HG03342 (cell line): ENCODE measurements around the gene TEX13C.
"Not testable (repeated sequence)": the region's sequence is repeated elsewhere in the genome, so short reads cannot be mapped to it uniquely, and the experiment has no call there.

Experiments
- ATAC-seq: cut with Tn5 transposase; IDR thresholded peaks from one replicate; pipeline ENCODE4 v1.9.1; 2021; ENCODE audit warnings: mild to moderate bottlenecking, moderate library complexity; ENCODE audit not compliant: unreplicated experiment

The TEX13C gene

DNA sequence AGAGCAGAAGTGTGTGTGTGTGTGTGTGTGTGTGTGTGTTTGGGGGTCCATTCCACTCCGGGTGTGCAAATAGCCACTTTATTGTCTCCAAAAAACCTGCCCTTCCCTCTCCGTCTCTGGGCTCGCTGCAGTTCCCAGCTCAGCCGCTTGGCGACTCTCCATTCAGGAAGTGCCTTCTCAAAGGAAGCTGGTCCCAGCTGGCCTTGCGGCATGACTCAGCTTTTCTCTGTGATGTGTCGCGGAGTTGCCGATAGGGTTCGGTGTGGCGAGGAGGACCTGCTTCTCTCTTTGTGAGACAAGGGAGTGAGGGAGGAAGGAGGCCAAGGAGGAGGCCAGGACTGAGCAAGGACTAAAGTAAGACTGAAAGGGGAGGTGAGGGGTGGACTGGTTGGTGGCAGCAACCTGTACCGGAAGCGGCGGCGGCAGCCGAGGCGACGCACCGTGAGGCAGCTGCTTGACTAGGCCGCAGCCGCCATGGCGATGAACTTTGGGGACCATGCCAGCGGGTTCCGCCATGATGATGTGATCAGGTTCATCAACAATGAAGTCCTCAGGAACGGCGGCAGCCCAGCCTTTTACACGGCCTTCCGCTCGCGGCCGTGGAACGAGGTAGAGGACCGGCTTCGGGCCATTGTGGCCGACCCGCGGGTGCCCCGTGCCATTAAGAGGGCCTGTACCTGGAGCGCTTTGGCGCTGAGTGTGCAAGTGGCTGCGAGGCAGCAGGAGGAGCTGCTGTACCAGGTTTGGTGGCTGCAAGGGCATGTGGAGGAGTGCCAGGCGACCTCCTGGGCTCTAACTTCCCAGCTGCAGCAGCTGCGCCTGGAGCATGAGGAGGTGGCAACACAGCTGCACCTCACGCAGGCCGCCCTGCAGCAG, at the start of gene TEX13C:
Gene TEX13C (plus strand): TSS at position 226 of the 876 bp plus-strand sequence. CDS start 249 bp downstream, at position 475.
- ATAC-seq: no peak

DNA sequence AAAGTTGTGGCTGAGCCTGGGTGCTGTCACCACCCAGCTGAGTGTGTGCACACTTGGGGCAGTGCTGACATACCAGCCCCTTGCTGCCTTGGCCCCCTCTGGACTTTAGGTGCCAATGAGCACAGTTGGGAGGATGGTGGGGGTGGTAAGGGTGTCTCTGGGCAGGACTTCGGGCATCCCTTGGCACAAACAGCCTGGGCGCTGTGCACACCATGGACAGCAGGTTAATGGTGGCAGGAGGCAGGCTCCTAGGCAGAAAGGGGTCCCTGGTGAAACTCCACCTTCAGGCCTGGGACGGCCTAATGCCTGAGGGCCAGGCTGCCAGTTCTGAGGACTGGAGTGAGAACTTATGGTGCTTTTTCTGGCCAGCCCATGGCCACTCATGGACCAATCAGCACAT, 32.4 kb upstream of the TEX13C start:
- no peak for ATAC-seq

DNA sequence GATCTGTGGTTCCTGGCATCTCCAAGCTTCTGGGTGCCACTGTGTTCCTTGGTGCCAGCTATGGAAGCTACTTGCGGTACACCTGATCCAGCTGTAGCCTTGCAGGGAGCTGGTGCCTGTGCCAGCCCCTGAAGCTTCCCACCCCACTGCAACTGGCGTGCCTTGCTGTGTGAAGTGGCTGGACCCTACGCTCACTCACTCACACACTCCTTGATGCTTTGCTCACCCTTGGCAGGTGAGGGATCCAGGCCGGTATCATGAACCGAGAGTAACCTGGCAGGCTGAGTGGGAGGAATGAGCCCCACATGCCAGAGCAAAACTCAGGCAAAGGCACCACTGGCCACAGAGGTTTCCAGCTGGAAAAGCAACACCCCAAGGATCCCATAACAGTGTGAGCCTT, 31.3 kb upstream of the TEX13C start:
- ATAC-seq: no peak

DNA sequence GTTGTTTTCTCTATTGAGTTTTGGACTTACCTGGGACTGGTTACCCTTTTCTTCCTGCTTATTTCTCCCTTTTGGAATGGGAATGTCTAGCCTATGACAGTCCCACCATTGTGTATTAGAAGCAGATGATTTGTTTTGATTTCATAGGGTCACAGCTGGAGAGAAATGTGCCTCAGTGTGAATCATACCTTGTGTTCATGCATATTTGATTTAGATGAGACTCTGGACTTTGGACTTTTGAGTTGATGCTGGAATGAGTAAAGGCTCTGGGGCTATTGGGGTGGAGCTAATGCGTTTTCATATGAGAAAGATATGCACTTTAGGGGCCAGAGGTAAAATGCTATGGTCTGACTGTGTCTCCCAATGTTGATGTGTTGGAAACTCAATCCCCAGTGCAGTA, 30.5 kb upstream of the TEX13C start:
- no peak for ATAC-seq

DNA sequence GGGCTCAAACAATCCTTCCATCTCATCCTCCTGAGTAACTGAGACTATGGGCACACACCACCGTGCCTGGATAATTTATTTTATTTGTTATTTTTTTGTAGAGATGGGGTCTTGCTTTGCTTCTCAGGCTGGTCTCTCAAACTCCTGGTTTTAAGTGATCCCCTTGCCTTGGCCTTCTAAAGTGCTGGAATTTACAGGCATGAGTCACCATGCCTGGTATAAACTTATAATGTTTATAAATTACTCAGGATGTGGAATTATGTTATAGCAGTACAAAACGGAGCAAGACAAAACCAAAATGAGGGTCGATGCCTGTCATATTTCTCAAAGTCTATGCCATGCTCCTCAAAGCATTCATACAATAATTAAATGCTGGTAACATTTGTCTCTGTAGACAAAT, 29.8 kb upstream of the TEX13C start:
- no peak for ATAC-seq

DNA sequence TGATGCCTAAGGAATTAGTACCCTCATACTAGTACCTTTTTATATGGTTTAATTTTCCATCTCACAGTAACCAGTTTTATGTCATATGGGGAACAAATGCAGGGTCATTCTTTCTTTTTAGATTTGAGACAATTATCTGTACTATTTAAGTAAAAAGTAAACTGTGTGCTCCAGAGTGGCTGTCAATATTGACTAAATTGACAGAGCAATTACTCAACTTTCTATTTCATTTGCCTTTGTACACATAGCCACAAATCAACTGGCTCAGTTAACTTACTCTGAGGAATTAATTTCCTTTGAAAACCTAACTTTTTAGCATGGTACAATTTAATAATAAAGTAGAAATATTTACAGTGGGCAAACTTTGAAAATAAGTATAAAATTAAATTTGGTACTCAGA, 28.5 kb upstream of the TEX13C start:
- ATAC-seq: no peak

DNA sequence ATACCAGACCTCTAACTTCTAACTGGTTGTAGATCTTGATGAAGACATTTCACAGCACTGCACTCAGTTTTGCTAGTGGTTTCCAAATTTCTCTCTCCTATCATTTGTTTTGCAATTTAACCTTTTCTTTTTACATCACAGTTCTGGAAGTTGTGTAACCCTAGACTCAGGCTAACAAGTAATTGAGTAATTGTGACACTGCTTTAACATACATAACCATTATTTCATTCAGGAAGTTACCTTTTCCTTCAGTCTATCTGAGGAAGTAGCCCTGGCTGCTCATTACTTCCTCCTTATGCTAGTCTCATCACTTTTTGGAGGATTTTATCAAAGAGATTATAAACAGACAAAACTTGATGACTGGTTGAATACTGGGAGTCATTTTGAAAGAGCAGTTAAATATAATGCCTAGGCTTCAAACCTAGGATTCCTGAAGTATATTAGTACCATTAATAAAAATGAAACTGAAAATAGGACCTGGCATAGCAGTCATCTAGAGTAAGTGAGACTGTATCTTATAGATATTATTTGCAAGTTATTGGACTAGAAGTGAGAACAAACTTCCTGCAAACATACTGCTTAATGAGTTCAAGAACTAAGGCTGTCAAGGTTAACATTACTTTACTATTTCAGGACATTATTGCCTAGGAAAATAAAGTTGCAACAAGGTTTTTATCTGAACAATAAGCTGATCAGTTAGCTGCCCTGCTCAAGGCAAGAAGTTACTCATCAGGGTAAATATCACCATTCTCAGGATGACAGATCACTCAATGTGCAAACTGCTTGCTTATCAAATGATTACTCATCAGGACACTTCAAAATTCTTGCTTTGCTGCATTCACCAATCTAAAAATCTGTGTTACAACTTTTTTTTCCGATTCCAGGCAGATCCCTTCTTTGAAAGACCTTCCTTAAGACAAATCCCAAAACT, 25.6 kb upstream of the TEX13C start:
- peak; percentile 63 for ATAC-seq

DNA sequence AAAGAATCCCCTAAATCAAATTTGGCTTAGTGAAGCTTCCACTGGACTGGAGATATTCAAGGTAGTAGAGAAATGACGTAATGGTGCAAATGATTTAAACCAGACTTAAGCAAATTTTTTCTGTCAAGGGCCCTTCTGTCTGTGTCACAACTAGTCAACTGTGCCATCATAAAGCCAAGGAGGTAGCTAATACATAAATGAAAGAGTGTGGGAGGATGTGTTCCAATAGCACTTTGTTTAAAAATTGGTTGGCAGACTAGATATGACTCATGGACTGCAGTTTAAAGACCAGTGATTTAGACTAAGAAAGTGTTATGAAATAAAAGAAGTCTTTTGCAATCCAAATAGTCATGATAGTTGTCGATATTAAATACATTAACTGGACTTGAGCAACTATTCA, 24.3 kb upstream of the TEX13C start:
- ATAC-seq: peak; percentile 76

DNA sequence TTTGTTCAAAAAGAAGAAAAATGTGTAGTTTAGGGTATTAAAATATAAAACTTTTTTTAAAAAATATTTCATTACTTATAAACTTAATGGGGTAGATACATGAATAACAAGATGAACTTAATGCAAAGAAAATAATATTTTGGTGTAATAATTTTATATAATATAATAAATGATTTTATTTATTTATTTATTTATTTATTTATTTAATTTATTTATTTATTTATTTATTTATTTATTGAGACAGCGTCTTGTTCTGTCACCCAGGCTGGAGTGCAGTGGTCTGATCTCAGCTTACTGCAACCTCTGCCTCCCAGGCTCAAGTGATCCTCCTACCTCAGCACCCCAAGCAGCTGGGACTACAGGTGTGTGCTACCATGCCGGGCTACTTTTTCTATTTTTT, 20.8 kb upstream of the TEX13C start:
- ATAC-seq: no peak

DNA sequence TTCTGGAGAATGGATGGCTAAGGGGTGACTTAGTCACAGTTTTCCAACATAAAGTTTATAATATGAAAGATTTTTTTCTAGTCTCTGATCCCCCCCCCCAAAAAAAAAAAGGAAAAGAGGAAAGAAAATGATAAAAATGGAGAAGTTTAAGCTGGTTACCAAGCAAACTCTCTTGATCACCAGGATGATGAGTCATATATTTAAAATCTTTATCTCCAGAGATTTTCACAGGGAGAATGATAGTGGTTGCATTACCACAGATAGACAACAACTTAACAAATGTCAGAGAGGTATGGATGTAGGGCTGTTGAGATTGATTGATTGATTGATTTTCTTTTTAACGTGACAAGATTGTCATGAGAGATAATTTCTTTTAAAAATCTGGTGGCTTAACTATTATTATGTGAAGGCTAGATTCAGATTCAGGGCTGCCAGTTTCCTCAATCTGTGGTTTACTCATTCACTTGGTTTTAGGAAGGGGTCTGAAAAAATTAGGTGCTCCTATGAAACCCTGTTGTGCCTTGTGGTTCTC, 13.3 kb upstream of the TEX13C start:
- no peak for ATAC-seq

DNA sequence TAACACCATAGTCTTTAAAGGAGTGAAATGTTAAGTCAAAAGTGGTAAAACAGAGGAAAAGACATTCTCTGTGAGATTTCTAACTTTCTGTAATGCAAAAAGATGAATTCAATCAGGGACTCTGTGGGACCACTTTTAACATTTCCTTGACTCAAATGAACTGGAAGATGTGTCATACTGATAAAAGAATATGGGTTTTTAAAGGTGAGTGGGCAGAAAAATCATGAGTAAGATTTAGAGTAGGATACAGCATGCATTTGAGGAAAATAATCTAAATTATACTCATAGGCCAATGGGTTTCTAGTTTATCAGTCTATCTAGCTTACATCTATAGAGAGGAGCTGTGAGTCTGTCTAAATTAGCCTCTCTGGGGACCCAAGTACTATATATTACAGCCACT, 11.0 kb upstream of the TEX13C start:
- no peak for ATAC-seq

DNA sequence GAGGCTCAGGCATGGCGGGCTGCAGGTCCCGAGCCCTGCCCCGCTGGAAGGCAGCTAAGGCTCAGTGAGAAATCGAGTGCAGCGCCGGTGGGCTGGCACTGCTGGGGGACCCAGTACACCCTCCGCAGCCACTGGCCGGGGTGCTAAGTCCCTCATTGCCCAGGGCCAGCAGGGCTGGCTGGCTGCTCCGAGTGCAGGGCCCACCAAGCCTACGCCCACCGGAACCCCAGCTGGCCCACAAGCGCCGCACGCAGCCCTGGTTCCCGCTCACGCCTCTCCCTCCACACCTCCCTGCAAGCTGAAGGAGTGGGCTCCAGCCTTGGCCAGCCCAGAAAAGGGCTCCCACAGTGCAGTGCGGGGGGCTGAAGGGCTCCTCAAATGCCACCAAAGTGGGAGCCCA, 505 bp upstream of the TEX13C start:
- not testable (repeated sequence) for ATAC-seq

DNA sequence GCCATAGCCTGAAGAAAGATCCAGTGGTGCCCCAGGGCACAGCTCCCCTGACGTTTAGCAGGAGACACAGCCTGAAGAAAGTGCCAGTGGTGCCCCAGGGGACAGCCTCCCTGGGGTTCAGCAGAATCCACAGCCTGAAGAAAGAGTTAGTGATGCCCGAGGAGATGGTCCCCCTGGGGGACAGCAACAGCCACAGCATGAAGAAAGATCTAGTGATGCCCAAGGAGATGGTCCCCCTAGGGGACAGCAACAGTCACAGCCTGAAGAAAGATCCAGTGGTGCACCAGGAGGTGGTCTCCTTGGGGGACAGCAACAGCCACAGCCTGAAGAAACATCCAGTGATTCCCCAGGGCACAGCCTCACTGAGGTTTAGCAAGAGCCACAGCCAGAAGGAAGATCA, 2.8 kb downstream of the TEX13C start:
- no peak for ATAC-seq

DNA sequence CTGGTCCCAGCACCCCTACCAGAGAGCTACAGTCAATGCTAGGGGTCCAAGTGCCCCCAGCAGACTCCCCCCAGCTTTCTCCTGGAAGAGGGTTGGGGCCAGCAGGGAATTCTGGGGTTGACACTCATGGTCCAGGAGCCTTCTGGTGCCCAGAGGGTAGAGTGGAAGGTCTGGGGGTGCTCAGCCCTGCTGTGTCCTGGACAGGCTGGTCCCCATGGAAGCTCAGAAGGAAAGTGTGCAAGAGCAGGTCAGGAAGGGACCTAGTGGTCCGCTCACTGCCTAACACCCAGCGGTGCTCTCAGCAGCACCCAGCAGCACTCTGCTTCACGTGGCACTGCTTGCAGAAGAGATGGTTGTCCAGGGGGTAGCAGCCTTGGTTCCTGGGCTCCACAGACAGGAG, 6.9 kb downstream of the TEX13C start:
- no peak for ATAC-seq

DNA sequence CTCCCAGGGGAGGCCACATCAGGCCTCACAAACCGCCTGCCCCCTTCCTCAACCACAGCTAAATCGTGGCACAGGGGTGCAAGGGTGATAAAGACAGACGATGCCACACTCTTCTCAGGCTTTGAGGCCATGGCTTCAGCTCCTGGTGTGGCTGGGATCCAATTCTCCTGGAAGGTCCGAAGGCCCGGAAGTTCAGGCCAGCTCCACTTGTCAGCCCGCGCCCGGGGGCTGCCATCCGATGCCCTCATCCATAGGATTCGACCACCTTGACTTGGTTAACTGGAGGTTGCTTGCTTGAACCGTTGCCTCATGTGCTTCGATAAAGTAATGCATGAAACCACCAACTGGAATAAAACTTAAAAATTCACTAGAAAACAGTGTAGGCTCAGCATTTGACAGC, 8.2 kb downstream of the TEX13C start:
- ATAC-seq: no peak

DNA sequence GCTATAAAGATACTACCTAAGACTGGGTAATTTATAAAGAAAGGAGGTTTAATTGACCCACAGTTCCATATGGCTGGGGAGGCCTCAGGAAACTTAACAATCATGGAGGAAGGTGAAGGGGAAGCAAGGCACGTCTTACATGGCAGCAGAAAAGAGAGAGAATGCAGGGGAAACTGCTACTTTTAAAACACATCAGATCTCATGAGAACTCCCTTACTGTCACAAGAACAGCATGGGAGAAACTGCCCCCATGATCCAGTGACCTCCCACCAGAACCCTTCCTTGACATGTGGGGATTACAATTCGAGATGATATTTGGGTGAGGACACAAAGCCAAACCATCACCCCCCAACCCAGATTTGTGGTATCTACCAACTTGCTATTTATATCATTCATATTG, 13.9 kb downstream of the TEX13C start:
- no peak for ATAC-seq

DNA sequence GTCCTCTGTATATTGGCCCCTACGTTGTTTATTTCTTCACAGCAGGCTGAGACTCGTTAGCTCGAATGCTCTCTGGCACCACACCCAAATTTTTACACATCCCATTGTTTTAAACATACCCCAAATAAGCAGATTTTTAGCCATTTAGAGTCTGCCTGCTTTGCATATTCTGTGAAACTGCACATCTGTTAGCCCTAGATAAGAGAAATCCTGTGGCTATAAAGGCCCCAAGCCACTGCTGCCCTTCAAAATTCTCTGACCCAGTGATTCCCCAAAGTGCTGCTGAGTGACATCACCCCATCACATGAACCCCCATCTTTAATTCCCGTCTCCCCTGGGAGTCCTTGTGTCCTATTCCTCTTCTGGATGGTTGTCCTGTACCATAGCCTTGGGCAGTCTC, 20.8 kb downstream of the TEX13C start:
- no peak for ATAC-seq

DNA sequence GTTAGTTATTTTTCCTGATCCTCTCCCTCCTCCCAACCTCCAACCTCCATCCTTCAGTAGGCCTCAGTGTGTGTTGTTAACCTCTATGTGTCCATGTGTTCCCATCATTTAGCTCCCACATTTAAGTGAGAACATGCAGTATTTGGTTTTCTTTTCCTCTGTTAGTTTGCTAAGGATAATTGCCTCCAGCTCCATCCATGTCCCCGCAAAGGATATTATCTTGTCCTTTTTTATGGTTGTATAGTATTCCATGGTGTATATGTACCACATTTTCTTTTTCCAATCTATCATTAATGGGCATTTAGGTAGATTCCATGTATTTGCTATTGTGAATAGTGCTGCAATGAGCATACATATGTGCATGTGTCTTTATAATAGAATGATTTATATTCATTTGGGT, 54.5 kb downstream of the TEX13C start:
- no peak for ATAC-seq
